Measurements from ENCODE around the gene PAK1IP1.

DNA sequence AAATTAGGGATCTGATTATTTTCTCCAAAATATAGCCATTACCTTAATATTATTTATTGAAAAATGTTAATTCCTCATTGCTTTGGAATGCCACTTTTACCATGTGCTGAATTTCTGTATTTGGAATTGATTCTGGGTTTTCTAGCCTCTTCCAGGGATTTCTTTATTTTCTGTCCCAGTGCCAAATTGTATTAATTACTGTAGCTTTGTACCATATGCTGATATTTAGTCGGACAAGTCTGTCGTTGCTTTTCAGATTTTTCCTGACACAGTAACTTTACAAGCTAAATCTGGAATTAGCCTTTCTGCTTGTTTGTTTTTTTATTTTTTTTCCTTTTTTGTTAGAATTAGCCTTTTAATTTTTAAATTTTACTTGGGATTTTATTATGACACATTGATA, 42.0 kb downstream of the PAK1IP1 start:
- TF ChIP-seq EZH2 (IDR thresholded peaks at IDR 0.05; ENCODE audit: insufficient read depth, poor library complexity, severe bottlenecking): no peak
- TF ChIP-seq EZH2phosphoT487 (IDR thresholded peaks at IDR 0.05; ENCODE audit: insufficient read depth, low read depth): no peak

Measured in GM23248 (cell line).